GOT3 (cell line): ENCODE results near the gene FGF8.

ENCODE experiments used
- DNase-seq: peaks from one replicate; lab custom pipeline; 2025; ENCODE audit warnings: mixed read lengths; lab: John Stamatoyannopoulos, UW

The FGF8 gene

DNA sequence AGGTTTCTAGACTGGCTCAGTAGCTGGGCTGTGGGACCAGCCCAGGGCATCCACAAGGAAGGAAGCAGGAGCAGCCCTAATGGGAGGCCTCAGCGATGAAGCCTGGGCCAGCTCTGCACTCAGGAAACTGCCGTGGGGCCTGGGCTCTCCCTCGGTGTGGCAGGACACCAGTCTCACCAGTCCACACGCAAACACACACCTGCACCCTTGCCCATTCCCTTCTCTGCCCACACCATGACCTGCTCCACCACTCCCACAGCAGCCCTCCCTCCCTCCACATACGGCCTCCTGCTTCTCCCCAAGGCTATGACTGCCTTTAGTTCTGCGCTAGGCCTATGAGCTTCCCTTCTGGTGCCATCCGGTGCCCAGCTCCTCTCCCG, 7.1 kb downstream of the FGF8 start:
- no peak for DNase-seq

DNA sequence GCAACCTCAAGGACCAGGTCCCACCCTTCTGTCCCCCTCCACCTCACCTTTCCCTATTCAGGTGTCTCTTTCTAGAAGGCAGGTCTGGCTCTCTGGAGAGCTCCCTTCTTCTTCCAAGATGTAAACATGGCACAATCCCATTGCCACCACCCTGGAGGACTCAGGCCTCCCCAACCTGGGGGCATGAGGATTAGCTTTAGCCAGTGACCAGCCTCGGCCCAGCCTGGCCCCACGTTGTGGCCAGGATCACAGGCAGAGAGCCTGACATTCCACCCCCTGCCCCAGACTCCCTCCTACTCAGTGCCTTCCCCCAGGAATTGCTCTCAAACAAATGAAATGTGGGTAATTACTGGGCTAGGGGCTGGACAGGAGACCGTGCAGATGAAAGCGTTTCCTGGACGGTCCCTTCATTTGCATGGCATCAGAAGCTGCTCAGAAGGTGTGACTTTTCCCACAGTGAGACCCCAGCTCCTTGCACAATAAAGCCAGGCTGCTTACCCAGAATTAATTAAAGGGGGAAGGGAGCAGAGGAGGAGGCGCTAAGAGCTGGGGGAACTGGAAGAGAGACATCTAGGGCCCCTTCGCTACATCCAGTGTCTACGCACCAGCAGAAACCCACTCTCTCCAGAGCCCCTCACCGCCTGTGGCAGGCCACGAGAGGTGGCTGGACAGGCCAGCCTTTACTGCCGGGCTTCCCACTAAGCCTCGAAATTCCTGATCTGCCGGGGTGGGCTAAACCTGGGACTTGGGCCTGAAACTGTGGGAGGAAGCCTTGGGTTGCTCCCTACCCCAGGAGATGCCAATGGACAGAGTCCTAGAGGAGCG, 7.7 kb downstream of the FGF8 start:
- no peak for DNase-seq

DNA sequence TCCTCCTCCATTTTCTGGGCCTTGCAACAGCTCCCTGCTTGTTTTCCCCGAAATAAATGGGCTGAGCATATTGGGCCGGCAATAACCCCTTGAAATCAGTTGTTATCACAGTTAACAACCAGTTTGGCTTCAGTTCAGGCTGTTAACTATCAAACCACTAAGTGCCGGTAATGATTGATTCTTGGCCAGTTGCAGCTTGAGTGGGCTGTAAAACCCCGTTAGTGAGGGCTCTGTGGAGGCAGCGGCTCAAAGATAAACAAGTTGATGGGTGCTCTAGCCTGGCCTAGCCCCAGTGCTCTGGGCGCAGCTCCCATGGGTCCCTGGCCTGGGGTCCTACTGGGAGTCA, 8.3 kb downstream of the FGF8 start:
- DNase-seq: no peak

GRCh38 chr10:101766753-101767599, 8.9 kb downstream of the FGF8 start:
- no peak for DNase-seq

- DNase-seq: no peak
Observed at GRCh38 chr10:101766306-101766705, 9.6 kb downstream of the FGF8 start.

- no peak for DNase-seq
Observed at GRCh38 chr10:101763141-101763846, 12.6 kb downstream of the FGF8 start.

DNA sequence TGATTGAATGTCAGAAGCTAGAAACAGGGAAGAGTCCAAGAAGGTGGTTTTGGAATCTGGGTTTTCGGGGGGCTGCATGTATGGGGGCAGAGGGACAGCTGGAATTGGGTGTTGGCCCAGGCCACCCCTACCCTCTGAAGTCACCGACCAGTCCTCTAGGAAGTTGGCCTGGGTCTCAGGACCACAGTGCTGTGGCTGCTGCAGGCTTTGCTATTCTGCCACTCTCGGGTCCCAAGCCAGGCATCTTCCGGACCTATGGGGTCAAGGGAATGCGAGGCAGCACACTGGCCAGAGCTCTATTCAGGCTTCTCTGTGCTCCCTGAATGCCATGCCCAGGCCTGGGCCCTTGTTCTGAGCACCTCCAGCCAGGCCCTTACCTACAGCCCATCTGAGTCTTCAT, 13.2 kb downstream of the FGF8 start:
- no peak for DNase-seq

DNA sequence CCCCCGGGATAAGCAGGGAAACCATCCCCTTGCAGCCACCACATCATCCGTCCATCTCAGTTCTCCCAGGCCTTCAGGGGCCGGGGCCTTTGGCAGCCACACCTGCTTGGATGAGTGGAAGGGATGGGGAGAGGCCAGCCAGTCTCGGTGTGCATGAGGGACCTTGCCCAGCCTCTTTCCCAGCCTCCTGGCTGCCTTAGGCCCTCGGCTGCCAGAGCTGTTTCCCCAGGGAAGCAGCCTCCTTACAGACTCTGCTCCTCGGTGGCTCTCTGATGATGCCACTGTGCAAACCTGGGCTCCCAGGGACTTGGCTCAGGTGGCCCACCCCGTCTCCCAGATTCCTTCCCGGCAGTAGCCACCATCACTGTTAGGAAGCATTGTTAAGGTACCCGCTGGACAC, 14.7 kb downstream of the FGF8 start:
- no peak for DNase-seq

DNA sequence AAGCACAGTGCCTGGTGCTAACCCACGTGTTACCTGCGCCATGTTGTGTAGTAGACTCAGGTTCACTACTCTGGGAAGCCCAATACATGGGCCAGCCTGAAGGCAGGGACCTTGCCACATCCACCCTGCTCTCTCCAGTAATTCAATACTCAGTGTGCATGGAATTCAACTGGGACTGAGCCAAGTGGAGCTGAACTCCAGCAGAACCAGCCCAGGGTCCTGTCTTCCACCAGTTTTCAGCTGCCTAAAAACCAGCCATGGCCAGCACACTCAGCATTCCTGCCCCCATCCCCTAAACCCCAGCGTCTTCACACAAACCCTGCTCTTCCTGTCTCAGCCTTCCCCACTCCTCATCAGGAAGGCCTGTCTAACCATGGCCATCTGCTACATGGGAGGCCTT, 15.4 kb downstream of the FGF8 start:
- no peak for DNase-seq

- no peak for DNase-seq
Observed at GRCh38 chr10:101759309-101760247, 16.3 kb downstream of the FGF8 start.

DNA sequence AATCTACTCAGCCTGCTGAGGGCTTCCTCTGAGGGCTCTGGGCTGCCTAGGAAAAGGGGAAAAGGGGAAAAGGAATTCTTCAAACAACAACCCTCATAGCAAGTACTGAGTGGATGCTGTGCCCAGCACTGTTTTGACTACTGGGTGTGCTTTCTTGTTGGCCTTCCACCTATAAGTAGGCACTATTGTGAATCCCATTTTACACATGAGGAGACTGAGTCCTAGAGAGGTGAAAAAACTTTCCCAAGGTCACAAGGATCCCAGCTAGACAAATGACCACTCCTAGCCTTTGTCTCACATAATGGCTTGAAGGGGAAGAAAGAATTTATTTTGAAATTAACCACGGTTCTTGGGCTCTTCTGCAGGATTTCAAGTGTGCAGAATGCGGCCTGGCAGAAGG, 17.1 kb downstream of the FGF8 start:
- DNase-seq: no peak

DNA sequence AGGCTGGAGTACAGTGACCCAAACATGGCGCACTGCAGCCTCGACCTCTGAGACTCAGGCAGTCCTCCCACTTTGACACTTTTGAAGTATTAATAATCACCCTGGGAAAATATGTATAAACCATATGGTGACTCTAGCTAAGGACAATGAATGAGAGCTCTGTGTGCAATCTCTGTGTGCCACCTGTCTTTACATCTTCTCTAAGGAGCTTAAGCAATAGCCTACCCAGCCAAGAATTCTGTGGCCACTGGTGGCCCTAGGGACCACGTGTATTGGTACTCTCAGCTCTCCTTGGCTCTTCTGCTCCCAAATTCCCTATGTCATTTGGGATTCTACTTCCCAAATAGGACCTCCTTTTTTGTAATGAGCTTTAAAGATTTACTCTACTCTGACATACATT, 23.7 kb downstream of the FGF8 start:
- DNase-seq: no peak

DNA sequence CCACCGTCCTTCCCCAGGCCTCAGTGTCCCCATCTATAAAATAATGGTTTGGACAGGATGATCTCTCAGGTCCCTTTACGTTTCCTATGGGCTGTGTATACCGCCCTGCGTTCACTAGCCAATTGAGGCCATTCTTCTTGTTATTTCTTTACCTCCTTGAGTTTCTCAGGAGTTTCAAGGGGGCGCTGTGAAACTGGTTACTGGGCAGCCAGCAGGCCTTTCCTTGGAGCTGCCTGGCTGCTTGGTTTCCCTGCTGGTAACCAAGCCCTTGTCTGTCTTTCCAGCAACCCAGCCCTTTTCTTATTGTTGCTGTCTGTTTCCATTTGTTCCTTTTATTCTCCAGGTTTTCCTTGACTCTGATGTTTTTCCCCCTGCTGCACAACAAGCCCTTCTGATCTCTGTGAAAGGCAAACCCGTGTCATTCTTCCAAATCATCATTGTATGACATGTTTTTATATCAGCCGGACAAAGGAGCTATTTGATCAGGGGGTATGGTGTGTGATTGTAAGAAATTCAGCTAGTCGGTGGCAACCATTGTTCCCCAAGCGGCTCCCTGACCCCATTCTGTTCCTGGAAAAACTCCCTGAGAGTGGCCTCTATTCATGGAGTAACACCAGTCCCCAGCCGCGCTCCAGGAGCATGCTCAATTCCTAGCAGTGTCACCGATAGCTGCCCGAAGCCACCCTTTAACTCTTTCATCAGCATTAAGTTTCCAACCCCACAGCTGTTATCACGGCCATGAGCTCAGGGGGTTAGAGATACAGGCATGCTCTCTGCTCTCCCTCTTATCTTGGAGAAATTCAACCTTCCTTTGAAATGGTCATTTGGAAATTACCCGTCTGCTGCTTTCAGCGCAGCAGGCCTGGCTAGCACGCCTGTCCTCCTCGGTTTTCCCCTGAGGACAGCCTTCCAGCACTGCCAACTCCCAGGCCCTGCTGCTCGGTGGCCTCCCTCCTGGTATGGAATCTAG, 26.6 kb downstream of the FGF8 start:
- DNase-seq: no peak

DNA sequence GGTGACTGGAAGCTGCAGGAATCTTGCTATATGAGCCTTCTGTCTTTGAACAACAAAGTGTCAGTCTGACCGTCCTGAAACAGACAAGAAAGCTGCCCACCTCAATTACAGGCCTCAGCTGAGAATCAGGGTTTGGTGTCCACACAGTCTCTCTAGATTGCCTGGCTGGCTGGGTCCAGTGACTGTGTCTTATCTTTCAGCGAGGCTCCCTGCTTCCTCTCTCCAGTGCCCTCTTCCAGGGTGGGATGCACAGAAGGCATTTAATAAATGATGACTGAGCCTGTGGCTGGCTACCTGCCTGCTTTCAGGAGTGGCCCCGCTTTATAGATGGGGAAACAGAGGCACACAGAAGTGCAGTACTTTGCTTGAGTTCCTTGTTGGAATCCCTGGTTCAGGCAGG, 27.4 kb downstream of the FGF8 start:
- no peak for DNase-seq

GRCh38 chr10:101745074-101745696, 30.7 kb downstream of the FGF8 start:
- no peak for DNase-seq

- DNase-seq: no peak
Observed at GRCh38 chr10:101744267-101744666, 31.6 kb downstream of the FGF8 start.

DNA sequence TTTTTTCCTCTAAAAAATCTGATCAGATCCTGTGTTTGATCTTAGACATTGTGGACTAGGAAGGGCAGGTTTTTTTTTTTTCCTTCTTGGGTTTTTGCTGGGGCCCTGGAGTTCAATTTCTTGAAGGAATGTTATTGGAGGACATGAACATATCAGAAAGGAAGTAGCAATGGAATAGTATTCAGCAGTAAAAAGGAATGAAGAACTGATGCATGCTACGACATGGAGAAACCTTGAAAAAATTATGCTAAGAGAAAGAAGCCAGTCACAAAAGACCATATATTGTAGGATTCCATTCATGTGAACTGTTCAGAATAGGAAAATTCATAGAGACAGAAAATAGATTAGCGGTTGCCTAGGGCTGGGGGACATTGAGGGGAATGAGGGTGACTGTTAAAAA, 34.0 kb downstream of the FGF8 start:
- DNase-seq: no peak

DNA sequence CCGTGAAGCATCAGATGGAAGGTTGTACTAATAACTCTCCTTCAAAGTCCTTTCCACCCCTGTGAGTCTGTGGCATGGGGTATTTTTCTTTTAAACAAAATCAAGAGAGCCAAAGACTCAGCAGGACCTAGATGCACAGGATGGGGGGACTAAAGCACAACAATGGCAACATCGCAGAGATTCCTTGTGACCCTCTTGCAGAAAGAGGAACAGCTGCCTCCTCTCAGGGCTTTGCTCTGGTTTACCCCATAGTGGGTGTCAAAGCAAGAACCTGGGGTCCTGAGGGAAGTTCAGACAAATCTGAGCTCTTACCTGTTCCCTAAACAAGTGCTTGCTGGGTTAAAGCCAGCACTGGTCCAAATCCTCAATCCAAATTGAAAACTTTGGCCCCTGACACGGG, 39.2 kb downstream of the FGF8 start:
- no peak for DNase-seq

DNA sequence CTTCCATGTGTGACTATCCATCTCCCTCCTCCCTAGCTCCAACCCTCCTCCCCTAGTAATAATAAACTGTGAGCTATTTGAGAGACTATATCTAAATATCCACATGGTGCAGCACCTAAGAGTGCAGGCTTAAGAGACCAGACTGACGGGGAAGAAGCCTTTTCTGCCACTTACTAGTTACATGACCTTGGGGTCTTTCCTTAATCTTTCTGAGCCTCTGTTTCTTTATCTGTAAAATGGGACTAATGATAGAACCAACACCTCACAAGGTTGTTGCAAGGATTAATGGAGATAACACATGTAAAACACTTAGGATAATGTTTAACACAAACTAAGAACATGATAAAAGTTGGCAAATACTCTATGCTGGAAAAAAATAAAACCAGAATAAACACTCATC, 43.8 kb downstream of the FGF8 start:
- DNase-seq: no peak

DNA sequence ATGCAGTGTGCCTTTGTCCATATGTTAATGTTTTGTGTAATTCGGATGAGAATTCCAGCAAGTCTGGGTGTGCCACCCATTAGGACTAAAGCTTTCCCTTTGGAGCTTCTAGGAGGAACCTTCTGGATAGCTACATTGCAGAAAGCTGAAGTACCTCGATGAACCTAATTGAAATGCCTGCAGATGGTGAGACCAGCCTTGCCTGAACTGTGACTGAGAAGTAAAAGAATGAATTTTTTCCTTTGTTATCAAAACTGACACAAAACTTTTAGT, 49.9 kb downstream of the FGF8 start:
- no peak for DNase-seq
